Activated CD4-positive, alpha-beta T cell treated with anti-CD3 and anti-CD28 coated beads, Interleukin-10, Interleukin-2, amounts not matched to agents 100 ng/mL and 50 ng/mL, durations not matched to agents 16 hours and 8 hours (primary cell): ENCODE data around the gene CD276.
A peak's percentile ranks its signal among the peaks of the same experiment; 100 is the strongest.
"Not testable (repeated sequence)": the region's sequence is repeated elsewhere in the genome, so short reads cannot be mapped to it uniquely, and the experiment has no call there.

ENCODE experiments used
- DNase-seq: peaks from one replicate; pipeline ENCODE4 v3.0.0-alpha.2; 2020

CD276 gene

DNA sequence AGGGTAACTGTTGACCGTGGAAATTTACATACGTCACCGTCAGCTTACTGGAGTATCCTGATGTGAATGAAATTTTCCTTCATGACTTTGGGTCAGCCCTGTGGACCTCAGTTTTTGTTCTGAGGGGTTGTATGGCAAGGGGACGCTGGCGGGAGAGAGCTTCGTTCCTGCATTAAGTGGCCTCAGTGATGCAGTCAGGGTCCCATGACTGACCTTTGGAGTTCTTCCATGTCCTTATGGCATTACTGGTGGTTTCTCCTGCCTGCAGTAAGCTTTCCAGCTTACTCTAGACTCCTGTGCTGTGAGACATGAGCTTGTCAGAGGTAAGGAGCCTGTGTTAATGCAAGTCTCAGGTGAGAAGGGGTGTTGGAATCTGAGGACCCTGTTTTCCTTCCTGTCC, 1.8 kb downstream of the CD276 start:
- no peak for DNase-seq

GRCh38 chr15:73686781-73687256, 2.6 kb downstream of the CD276 start:
- DNase-seq = no peak

- no peak for DNase-seq
Measured at GRCh38 chr15:73687351-73687750, 3.2 kb downstream of the CD276 start.

GRCh38 chr15:73688455-73688854, 4.3 kb downstream of the CD276 start:
- no peak for DNase-seq

GRCh38 chr15:73691396-73691795, 7.2 kb downstream of the CD276 start:
- DNase-seq = peak; percentile 28

GRCh38 chr15:73694419-73694818, 10.2 kb downstream of the CD276 start:
- DNase-seq = no peak

DNA sequence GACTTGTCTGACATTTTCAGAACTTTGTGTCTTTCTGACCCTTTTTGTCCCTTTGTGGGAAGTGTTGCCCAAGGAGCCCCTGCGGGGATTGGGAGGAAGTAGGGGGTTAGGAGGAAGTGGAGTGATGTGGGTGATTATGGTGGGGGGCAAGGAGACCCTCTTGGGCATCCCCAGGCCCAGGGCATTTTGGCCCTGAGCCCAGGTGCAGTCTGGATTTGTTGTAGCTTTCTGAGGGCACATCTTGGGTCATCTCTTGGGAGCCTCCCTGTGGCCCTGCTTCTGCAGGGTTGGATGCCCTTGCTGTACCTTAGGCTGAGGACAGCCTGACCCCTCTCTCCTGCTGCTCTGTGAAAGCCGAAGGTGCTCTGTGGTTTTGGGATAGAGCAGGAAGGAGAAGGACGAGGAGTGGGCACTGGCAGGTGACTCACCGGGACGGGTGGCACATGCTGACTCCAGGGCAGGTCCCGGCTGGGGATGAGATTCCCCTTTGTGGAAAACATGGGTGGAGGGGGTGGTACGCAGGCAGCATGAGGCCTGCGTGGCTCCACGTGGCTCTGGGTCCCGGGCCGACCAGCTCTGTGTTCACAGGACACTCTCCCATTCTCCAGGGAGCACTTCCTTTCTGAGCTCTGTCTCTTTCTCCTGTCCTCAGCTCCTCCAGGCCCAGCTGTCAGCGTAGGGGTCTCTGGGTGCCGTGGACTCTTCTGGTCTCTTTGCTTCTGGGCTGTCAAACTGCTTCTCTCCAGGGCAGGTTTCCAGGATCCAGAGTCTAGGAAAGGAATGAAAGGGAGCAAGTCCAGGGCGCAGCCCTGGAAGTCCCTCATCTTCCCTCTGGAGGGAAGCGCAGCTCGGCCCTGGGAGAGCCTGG, 11.8 kb downstream of the CD276 start:
- DNase-seq = no peak

DNA sequence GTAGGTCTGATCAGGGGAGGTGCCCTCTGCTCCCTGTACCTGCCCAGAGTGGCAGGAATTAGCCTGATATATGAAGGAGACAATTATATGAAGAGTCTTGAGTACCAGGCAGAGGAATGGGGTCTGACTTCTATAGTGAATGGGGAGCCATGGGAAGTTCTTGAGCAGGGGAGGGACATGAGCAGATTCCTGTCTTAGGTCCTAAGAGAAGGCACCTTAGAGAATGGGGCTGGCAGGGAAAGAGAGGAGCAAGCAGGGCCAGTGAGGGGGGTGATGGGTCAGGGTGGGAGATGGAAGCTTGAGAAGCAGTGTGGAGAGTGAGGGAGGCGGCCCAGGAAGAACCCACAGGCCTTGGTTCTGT, 12.4 kb downstream of the CD276 start:
- DNase-seq = no peak

- DNase-seq = peak; percentile 94
Measured at GRCh38 chr15:73697033-73697467, 12.9 kb downstream of the CD276 start.

DNA sequence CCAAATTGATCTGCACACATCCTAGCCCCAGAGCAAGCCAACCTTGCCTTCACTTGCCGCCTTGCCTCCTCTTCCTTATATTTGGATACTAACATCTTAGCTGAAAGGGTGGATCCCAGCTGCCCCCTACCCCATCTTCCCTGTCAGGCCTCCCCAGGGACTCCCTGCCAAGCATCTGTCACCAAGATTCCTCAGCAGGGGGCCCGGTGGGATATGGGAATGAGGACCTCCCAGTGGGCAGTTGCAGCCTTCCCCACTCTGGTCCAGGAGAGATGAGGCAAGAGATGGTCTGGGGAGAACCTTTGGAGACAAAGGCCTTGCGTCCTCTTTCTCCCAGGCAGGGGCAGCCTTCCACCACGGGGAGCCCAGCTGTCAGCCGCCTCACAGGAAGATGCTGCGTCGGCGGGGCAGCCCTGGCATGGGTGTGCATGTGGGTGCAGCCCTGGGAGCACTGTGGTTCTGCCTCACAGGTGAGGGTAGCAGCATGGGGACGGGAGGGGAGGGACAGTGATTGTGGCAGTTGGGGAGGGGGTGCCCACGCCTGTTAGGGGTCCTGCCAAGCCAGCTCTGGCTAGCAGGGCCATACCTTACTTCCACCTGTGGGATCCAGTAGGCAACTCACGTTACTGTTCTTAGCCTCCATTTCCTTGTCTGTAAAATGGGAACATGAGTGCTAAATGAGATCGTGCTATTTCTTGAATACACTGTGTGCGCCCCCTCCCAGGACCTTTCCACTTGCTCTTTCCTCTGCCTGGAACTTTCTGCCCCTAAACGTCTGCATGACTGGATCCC, 15.3 kb downstream of the CD276 start:
- DNase-seq = no peak

DNA sequence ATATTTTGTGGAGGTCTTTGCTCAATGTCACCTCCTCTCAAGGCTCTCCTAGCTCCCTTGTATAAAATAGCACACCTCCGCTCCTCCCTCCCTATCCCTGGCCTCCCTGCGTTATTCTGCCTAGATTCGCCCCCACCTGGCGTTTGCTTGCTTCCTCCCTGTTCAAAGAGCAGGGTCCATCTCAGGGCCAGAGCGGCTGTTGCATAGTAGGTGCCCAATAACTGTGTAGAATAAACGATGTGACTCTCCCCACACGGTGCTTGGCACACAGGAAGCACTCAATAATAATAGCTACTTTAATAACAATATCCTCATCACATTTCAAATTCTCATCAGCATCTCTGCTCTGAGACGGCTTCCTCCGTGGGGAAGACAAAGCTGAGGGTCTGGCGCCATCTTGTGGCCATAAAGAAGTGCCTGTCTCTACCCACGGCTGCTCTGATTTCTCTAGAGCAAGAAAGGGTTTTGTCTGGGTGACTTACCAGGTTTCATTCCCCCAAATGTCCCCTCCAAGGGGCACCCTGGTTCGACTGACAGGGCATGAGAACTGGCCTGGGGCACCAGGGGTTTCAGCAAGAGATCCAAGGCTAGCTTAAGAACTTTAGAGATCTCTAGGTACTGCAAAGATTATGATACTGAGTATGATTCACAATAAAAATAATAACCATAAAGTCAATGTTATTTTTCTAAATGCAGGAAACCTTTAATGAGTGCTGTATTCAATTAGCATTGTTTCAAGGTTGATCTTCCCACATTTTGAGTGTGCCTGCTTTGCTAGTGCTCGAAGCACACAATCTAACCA, 16.1 kb downstream of the CD276 start:
- DNase-seq = peak; percentile 83

GRCh38 chr15:73702311-73703239, 18.4 kb downstream of the CD276 start:
- DNase-seq = not testable (repeated sequence)

DNA sequence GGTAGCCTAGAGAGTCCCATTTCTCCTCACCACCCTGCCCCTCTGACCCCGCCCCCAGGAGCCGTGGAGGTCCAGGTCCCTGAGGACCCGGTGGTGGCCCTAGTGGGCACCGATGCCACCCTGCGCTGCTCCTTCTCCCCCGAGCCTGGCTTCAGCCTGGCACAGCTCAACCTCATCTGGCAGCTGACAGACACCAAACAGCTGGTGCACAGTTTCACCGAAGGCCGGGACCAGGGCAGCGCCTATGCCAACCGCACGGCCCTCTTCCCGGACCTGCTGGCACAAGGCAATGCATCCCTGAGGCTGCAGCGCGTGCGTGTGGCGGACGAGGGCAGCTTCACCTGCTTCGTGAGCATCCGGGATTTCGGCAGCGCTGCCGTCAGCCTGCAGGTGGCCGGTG, 19.4 kb downstream of the CD276 start:
- not testable (repeated sequence) for DNase-seq

DNA sequence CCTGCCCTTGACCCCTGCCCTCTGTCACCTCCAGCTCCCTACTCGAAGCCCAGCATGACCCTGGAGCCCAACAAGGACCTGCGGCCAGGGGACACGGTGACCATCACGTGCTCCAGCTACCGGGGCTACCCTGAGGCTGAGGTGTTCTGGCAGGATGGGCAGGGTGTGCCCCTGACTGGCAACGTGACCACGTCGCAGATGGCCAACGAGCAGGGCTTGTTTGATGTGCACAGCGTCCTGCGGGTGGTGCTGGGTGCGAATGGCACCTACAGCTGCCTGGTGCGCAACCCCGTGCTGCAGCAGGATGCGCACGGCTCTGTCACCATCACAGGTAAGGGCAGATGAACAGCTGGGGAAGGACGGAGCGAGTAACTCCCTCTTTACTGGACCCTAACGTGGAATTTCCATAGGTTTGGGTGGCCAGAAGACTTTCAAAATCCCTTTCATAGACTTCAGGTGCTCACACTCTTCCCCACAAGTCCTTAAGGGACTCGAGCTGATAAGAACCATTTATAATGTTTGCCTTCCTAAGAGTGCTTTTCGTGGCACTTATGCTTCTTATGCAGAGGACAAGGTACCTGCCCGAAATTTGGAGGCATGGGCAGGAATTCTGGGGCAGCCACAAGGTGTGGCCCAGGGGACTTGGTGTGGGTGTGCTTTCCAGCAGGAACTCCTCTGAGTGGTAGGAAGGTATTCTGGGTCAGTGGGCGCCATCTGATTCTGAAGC, 20.1 kb downstream of the CD276 start:
- DNase-seq = not testable (repeated sequence)

GRCh38 chr15:73704869-73705645, 20.9 kb downstream of the CD276 start:
- DNase-seq = peak; percentile 81

- no peak for DNase-seq
Measured at GRCh38 chr15:73708691-73709090, 24.5 kb downstream of the CD276 start.

DNA sequence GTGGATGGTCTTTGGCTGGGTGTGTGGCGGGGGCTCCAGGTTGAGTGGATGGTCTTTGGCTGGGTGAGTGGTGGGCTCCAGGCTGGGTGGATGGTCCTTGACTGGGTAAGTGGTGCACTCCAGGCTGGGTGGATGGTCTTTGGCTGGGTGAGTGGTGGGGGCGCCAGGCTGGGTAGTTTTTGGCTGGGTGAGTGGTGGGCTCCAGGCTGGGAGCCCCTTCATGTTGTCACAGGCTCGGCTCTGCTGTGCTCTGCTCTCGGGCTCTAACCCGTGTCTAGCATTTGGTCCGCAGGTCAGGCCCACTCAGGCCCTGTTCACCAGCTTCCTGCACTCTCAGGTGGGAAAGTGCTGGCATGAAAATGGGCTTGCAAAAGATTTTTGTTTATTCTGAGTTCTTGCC, 25.1 kb downstream of the CD276 start:
- DNase-seq = no peak

- DNase-seq = no peak
Measured at GRCh38 chr15:73709686-73710085, 25.5 kb downstream of the CD276 start.

GRCh38 chr15:73710321-73710720, 26.1 kb downstream of the CD276 start:
- DNase-seq = no peak

- no peak for DNase-seq
Measured at GRCh38 chr15:73711526-73711925, 27.3 kb downstream of the CD276 start.
